ENCODE data around the gene ICAM4. TPM values are rescaled to one million over a fixed set of nuclear protein-coding genes. Genes with fewer than 3 reads are reported as not detected.

The ICAM4 gene
- total RNA-seq, 1 donor = 66.0 TPM

DNA sequence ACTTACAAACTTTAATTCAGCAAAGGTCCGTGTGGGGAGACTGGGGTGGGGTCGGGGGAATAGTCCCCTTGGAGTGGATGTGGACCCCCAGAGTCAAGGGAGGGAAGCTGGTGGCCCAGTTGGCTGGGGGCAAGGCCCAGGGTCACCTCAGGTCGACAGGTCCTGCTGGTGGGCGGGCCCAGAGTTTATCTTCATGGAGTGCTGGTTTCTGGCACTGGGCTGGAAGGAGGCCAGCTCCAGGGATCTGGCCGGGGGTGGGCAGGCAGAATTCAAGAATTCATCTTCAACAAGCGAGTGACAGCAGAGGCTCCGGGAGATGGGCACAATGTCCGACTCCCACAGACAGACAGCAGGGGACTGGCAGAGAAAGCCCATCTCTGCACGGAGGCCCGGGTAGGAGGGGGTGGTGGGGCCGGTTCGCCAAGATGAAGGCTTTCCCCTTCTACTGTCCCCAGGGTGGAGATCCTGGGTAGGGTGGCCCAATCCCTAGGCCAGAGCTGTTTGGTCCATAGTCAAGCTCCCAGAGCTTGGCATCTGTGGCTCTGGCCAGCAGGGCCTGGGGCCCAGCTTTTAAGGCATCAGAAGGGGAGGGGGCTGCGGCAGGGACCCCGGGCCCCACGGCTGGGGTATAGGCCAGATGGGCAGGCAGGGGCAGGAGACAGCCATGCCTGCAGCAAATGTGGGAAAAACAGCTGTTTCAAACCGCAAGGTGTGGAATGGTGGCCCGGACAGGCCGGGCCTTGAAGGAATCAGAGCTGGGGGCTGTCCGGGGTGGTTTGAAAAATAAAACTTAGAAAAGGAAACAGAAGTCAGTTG is 29.7 kb downstream of the ICAM4 start:
- no peak for DNase-seq (ENCODE audit: low read depth in 2 of 3, low spot score in 2 of 3)

DNA sequence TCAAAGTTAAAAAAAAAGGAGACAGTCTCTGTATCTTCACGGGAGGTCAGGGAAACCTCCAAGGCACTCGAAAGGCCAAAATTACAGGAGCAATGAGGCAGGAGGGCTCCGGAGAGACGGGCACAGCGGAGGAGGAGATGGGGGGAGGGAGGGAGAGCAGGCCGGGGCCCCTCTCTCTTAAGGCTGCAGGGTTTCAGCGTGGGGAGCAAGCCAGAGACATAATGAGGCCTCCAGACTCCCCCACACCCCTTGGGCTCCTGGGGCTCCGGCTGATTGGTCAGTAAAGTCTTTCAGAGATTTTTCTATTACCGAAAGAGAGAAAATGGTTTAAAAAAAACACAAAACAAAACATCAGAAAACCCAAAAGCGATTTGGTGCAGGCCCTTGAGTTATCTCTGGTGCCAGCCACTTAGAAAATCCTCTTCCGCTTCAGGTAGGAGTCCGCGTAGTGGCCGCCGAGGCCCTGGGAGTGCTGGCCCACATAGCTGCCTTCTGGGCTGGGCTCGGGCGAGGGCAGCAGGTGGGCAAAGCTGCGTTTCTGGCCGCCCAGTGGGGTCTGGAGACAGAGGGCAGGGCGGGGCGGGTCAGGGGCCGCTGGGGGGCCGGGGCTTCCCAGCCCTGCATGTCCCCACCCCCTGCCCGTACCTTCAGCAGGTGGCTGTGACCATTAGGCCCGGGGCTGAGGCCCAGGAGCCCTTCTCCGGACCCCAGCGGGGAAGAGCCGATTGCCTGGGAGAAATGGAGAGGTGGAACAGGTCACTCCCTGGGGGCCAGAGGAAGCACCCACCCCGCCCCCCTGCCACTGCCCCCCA is 30.5 kb downstream of the ICAM4 start:
- no peak for DNase-seq (ENCODE audit: low read depth in 2 of 3, low spot score in 2 of 3)

DNA sequence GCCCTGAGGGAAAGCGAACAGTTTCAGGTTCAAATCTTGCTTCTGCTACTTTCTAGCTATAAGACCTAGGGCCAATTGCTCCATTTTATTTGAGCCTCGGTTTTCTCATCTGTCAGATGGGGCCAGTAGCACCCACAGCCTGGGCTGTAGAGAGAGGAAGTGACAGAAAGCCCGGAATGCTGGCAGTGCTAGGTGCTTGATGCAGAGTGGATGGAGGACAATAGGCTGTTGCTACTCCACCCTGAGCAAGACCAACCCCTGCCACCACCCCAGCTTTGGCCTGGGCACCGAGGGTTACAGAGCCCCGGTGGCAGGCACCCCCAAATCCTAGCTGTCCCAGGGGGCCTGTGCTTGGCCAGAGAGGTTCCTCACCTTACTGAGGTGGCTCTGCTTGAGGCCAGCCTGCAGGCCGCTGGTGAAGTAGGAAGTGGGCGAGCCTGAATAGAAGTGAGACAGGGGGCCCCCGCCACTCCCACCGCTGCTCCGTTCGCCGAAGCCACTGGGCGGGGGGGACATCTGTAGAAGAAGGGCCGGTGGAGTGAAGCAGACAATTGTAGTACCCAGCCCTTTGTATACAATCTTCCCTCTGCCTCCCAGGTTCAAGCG is 31.2 kb downstream of the ICAM4 start:
- no peak for DNase-seq (ENCODE audit: low read depth in 2 of 3, low spot score in 2 of 3)

DNA sequence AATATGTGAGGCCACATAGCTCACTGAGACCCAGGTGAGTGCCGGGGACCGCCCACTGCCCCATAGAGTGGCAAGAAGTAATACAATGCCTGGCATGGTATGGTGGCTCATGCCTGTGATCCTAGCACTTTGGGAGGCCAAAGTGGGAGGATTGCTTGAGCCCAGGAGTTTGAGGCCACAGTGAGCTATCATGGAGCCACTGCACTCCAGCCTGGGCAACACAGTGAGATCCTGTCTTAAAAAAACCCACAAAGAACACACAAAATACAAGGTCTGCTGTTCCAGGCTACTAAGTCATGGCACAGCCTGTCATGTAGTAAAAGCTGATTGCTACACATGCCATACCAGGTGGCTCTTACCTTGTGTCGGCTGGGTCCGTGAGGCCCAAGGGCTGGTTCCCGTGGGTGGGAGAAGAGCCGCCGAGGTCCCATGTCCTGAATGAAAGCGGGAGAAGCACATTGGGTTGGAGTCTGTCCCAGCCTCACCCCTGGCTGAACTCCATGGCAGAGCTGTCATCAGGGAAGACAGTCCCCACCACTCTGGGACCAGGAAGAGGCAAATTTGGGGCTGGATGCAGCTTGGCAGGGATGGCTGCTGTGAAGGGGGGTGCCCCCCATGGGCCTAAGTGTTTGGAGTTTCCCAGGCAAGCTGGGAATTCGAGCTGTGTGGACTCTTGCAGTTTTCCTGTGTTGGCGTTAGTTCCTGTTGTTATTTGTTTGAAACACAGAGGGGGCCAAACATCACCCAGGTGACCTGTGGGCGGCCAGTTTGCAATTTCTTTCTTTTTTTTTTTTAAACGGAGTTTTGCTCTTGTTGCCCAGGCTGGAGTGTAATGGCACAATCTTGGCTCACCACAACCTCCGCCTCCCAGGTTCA is 32.3 kb downstream of the ICAM4 start:
- no peak for DNase-seq (ENCODE audit: low read depth in 2 of 3, low spot score in 2 of 3)

DNA sequence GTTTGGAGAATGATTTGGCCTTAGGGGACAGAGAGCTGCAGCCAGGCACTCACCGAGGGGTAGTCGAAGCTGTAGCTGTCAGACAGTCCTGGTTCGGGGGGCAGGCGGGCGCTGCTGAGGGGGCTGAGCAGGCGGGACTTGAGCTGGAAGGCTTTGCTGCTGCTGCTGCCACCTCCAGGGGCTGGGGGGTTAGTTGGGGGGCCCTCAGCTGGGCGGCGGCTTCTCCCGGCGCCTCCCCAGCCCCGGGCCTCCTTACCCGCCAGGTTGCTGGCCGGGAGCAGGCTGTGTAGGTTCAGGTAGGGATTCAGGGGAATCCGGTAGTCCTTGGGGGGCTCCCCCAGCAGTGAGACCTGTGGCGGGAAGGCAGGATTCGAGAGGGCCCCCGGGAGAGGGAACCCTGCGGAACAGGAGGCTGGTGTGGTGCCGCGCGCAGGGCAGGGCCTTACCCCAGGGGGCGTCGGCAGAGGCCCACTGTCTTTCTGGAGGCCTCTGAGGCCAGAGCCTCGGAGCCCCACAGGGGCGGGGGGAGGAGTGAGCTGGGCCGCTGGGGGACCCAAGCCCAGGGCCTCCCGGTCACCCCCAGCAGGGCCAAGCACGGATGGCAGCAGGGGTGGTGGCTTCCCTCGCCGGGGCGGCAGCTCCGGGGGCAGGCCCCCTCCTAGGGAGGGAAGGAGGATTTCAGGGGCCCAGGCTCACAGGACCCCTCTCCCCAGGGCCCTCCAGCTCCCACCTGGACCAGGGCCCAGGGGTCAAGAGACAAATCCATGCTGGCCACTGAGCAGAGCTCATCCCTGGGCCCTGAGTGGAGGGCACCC is 34.1 kb downstream of the ICAM4 start:
- no peak for DNase-seq (ENCODE audit: low read depth in 2 of 3, low spot score in 2 of 3)

DNA sequence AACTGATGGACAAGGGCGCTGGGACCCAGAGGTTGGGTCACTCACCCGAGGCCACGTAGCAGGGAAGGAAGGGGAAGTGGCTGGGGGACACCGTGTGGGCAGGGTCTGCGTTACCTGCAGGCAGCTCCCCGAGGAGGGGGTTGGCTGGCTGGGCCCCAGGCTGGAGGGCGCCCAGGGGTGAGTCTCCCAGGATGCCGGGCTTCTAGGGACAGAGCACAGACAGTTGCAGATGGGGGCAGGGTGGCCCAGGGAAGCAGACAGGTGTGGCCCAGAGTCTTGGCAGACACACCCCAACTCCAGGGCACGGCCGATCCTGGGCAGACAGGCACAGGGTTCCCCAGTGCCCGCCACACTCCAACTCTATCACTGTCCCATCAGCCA is 34.7 kb downstream of the ICAM4 start:
- no peak for DNase-seq (ENCODE audit: low read depth in 2 of 3, low spot score in 2 of 3)

DNA sequence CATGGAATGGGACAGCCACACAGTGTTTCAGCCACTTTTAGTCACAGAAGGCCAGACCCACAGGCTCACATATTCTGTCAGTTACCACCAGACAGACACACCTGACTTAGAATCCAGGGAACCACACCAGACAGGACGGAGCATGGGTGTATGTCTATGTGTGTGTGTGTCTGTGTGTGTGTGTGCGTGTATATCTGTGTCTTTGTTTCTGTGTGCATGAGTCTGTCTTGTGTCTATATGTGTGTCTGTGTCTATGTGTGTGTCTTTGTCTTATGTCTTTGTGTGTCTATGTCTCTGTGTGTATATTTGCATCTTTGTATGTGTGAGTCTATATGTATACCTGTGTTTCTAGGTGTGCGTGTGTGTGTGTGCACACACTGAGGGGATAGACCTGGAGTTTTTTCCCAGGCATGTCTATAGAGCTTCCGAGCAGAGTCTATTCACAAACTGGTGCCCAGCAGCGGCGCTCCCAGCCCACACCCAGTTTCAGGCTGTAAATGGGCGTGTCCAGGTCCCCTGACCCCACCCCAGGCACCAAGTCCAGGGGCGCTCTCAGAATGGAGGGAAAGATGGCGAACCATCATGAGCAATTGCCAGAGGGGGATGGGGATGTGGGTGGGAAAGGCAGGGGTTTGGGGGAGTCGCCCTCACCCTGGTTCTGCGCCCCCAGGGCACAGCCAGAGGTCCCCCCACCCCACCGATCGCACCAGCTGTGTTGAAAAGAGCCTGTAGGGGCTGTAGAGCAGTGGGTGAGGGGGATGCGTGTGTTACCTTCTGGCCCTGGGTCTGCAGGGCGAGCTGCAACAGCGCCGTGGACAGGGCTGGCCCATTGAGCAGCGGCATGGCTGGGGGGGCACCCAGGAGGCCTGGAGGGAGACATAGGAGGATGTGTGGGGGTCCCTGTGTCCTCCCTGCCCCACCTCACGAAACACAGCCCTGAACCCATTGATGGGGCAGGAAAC is 35.4 kb downstream of the ICAM4 start:
- DNase-seq (ENCODE audit: low read depth in 2 of 3, low spot score in 2 of 3) = no peak

DNA sequence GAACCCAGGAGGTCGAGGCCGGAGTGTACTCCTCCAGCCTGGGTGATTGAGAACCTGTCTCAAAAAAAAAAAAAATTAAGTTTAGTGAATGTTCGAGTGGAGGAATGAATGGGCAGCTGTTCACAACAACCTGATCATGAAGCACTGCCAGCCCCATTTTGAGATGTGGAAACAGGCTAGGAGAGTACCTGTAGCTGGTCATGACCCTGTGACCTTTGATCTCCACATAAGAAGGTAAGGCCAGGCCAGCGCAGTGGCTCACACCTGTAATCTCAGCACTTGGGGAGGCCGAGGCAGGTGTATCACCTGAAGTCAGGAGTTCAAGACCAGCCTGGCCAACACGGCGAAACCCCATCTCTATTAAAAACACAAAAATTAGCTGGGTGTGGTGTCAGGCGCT is 39.0 kb downstream of the ICAM4 start:
- no peak for DNase-seq (ENCODE audit: low read depth in 2 of 3, low spot score in 2 of 3)

DNA sequence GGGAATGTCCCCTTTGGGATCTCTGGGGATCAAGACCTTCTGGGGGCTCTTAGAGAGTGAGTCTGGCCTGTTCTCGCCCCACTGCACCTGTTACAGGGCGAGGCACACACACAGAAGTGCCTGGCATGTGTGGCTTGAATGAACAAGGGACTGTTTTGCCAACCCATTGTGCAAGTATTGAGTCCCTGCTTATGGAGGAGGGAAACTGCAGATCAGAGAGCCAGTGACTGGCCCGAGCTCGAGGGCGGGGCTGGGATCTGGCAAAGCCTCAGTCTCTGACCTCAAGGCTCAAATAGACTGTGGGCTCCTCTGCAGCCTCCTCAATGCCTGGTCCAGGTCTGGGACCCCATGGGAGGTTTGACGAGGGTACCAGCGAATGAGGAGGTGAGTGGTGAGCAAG is 41.0 kb downstream of the ICAM4 start:
- no peak for DNase-seq (ENCODE audit: low read depth in 2 of 3, low spot score in 2 of 3)

DNA sequence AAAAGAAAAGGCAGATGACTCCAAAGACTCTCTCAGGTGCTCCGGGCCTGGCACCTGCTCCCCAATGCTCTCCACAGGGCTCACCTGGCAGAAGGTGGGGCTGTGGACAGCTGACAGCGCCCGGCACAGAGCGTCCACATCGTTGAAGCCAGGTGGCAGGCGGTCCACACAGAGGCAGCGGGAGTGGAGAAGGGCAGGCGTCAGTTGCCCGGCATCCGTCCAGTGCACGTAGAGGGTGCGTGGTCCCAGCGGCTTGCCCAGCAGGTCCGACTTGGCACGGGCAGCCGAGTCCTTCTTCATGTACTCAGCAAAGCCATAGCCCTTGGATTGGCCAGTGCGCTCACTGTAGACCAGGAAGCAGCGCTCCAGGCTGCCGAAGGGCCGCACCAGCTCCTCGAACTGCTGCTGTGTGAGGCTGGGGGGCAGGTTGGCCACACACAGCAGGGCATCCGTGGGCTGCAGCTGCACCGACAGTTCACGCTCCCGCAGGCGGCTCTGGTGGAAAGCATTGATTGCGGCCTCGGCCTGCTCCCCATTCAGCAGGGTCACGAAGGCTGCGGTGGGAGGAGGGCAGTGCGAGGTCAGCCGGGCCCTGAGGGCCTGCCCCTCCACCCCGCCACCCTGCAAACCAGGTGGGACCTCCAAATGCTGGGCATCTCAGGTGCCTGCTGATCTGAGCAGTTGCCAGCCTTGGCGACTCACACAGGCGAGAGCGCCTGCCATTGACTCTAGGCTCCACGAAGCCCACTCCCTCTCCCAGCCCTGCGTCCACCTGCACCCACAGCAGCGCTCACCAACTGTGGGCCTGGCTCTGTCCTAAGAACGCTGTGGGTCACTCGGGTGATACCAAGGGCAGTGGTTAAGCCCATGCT is 42.0 kb downstream of the ICAM4 start:
- DNase-seq (ENCODE audit: low read depth in 2 of 3, low spot score in 2 of 3) = no peak

DNA sequence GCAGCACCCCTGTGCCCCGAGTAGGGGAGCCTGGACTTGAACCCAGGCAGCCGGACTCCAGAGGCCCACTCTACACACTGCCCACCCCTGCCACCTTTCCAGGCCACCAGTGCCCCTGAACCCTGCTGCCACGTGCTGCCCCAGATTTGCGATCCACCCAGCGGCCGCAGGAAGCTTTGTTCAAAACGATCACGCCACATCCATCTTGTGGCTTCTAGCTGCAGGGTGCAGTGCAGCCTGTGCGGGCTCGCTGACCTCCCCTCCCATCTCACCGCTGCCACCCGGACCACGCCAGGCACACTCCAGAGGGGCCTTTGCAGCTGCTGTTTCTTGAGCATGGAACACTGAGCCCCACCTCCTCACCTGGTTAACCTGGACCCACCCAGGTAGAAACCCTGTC is 42.8 kb downstream of the ICAM4 start:
- no peak for DNase-seq (ENCODE audit: low read depth in 2 of 3, low spot score in 2 of 3)

DNA sequence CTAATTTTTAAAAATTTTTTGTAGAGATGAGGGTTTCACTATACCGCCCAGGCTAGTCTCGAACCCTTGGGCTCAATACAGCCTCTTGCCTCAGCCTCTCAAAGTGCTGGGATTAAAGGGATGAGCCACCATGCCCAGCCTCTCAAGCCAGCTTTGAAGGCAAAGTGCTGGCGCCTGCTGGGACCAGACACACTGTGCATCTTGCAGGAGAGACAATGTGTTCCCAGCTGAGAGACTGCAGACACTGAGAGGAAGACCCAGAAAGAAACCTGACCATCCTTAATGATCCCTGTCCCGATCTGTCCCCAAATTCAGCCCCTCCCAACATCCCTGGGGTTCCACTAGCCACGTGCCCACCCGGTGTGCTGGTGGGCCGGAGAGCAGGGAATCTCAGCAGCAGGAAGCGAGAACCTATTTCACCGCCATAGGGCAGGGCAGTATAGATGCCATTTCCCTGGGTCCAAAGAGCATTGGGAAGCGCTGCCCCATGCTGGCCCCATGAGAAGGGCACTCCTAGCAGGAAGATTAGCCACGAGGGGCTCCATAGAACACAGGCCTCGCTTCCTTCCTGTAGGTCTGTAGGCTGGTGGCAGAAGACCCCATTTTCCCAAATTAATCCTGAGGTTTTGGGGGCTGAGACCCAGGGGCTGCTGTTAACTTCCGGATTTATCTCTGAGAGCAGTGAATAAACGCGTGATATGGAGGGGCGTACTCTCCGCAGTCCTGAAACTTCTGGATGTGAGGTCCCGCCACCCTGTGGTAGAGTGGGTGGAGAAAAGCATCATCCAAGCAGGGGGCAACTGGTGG is 45.6 kb downstream of the ICAM4 start:
- no peak for DNase-seq (ENCODE audit: low read depth in 2 of 3, low spot score in 2 of 3)

DNA sequence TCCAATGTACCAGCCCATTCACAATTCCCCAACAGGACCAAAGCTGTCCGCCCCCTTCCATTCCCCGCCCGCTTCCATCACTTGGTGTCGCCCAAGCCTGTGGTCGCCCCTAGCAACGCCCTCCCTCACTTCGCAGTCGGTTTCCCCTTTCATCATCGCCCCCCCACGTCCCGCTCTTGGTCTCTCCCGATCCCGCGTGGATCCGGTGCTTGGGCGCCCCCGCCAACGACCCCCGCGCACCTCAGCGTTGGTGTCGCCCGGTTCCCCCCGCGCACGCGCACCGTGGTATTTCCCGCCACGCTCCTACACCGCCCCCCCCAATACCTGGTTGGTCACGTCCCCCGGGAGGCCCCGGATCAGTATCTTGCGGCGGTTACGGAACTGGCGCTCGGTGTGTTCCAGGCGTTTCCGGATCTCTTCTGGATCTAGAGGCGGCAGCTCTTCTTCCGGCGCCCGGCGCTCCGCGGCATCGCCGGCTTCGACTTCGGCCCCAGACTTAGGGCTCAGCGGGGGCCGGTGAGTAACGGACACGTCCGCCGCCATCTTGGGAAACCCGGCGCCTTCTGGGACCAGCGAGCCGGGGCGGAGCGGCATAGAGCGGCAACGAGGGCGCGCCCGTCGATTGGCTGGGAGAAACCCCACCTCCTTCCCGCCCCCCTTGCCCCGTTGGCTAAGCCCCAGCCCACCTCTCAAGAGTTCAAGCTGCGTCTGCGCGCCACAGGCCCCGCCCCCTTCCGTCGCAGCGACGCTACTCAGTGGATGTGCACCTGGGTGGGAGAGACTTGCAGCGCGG is 46.4 kb downstream of the ICAM4 start, which contains the start of gene RAVER1:
Gene RAVER1, minus strand, starts transcription at position 565 of the 793 bp plus-strand sequence. Its CDS starts 22 bp downstream, at position 543.
- peak; percentile 91 to 98 (median 98) for DNase-seq (ENCODE audit: low read depth in 2 of 3, low spot score in 2 of 3)

DNA sequence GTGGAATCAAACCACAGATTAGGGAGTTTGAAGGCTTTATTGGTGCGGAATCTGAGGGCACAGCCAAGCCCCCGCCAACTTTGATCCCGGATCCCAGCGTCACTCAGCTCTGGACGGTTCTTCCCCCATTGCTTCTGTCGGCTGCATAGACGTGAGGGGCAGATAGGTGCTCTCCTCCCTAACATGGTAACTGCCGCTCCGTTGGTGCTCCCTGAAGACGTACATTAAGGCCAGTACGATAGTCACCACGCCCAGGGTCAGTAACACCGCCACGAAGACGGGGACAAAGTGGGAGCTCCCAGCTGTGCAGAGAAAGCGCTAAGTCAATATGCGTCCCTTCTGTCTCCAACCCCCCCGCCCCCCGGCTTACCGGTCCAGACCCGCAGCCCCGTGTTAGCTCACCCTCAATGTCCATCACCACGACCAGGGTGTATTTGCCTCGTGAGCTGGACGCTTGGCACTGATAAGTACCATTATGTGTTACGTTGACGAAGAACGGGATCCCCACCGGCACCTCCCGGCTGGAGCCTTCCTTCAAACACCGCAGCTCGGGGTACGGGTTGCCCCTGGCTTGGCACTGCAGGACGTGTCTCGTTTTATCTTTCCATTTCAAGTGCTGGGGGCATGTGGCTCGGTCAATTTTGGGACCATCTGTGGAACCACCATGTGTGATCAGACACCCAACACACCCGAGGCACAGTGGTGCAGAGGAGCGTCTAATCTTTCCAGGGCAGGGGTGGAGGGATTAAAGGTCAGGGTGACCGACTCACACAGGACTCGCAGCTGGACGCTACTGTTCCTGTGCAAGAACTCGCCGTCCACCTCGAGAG is 47.2 kb downstream of the ICAM4 start:
- no peak for DNase-seq (ENCODE audit: low read depth in 2 of 3, low spot score in 2 of 3)
